GM12878 (cell line): ENCODE data around the gene SPPL2B. TPM values are rescaled to one million over a fixed set of nuclear protein-coding genes. Genes with fewer than 3 reads are reported as not detected.

ENCODE experiments used
- ATAC-seq: fragments of 200-7000 bp; cut with Tn5 transposase; 3 replicates; pipeline ENCODE4 v1.9.1; 2020; ENCODE audit warnings: mild to moderate bottlenecking, moderate library complexity
- BruUV-seq: library from RNA; stranded (reverse); fragments of 400-500 nt; replicated peaks from 2 replicates; lab custom pipeline; 2021; lab: Mats Ljungman, UMichigan
- CTCF ChIA-PET: fragments of 300-600 bp; sonication (Branson Sonifier 250); formaldehyde crosslinking; extraction: SDS; loops from one replicate; lab custom pipeline; 2021; ENCODE audit warnings: inconsistent platforms; lab: Yijun Ruan, JAX
- POLR2A ChIA-PET: fragments of 350-600 bp; formaldehyde crosslinking; extraction: SDS; loops from one replicate; lab custom pipeline; 2021; ENCODE audit warnings: inconsistent platforms; lab: Charles Lee
- RAD21 ChIA-PET: fragments of 300-600 bp; sonication (Branson Sonifier 250); formaldehyde crosslinking; loops from one replicate; lab custom pipeline; 2023; ENCODE audit warnings: antibody characterized with exemption; ENCODE audit not compliant: unreplicated experiment; lab: Charles Lee
- SMC1A ChIA-PET: fragments of 300-600 bp; sonication (Branson Sonifier 250); formaldehyde crosslinking; loops from one replicate; lab custom pipeline; 2023; ENCODE audit not compliant: unreplicated experiment, uncharacterized antibody; lab: Charles Lee
- DNase-seq: peaks from one replicate; pipeline ENCODE4 v3.0.0-alpha.2; 2011; ENCODE audit warnings: low read depth, low spot score
- FAIRE-seq: peaks from 3 replicates; lab custom pipeline; 2011; peaks lifted over from hg19 to GRCh38; lab: Jason Lieb, UNC
- H2AFZ ChIP-seq: 2 replicates; pipeline ENCODE4 v1.6.0; 2011; ENCODE audit warnings: low read depth, low read length, control low read depth; ENCODE audit not compliant: control insufficient read depth
- H3K27ac ChIP-seq: 2 replicates; pipeline ENCODE4 v1.5.1; 2011; ENCODE audit warnings: control low read depth; ENCODE audit not compliant: control insufficient read depth, insufficient read depth
- H3K27me3 ChIP-seq, 2 experiments: replicated peaks in 1 of 2; 2 replicates each; pipeline versions ENCODE4 v1.6.0 to v1.6.1; 2011; ENCODE audit warnings: low read length in 1 of 2; ENCODE audit not compliant: control insufficient read depth in 2 of 2, insufficient read depth in 2 of 2
- H3K36me3 ChIP-seq, 2 experiments: 2 replicates each; pipeline ENCODE4 v1.5.1; 2011; ENCODE audit warnings: low read length in 1 of 2; ENCODE audit not compliant: control insufficient read depth in 2 of 2, insufficient read depth in 2 of 2
- H3K4me1 ChIP-seq: 2 replicates; pipeline ENCODE4 v1.6.1; 2011; ENCODE audit warnings: mild to moderate bottlenecking, low read length, moderate library complexity, mixed read lengths; ENCODE audit not compliant: control insufficient read depth, insufficient read depth
- H3K4me2 ChIP-seq: 2 replicates; pipeline ENCODE4 v1.6.0; 2011; ENCODE audit warnings: control low read depth; ENCODE audit not compliant: control insufficient read depth, insufficient read depth
- H3K4me3 ChIP-seq: fragments of 200-600 bp; sonication (generic); 2 replicates; pipeline ENCODE4 v1.5.1; 2016
- H3K79me2 ChIP-seq: 2 replicates; pipeline ENCODE4 v1.6.0; 2011; ENCODE audit warnings: low read length; ENCODE audit not compliant: control insufficient read depth, insufficient read depth
- H3K9ac ChIP-seq: 2 replicates; pipeline ENCODE4 v1.8.0; 2011; ENCODE audit warnings: low read length, control low read depth, mixed read lengths; ENCODE audit not compliant: control insufficient read depth, insufficient read depth
- H3K9me3 ChIP-seq: replicated peaks from 3 replicates; pipeline ENCODE4 v1.5.1; 2011; ENCODE audit warnings: mild to moderate bottlenecking, low read length; ENCODE audit not compliant: control insufficient read depth, insufficient read depth
- H4K20me1 ChIP-seq: 2 replicates; pipeline ENCODE4 v1.6.0; 2011; ENCODE audit not compliant: control insufficient read depth, insufficient read depth
- ELK1 ChIP-seq: IDR thresholded peaks from 2 replicates; pipeline ENCODE4 v1.6.1; 2012; ENCODE audit warnings: low read depth, low read length, improper control_type of control experiment
- HDAC2 ChIP-seq: fragments of 200-600 bp; sonication (generic); IDR thresholded peaks from 2 replicates; pipeline ENCODE4 v1.6.1; 2017
- KAT2A ChIP-seq: conservative IDR thresholded peaks from 2 replicates; pipeline ENCODE4 v1.6.1; 2011; ENCODE audit warnings: low read depth, low read length; ENCODE audit not compliant: control insufficient read depth
- KDM1A ChIP-seq: fragments of 200-600 bp; sonication (generic); IDR thresholded peaks from 2 replicates; pipeline ENCODE4 v1.6.1; 2016; ENCODE audit warnings: borderline replicate concordance
- LARP7 ChIP-seq: fragments of 450-650 bp; IDR thresholded peaks from 2 replicates; pipeline ENCODE4 v1.6.1; 2017; ENCODE audit warnings: mild to moderate bottlenecking
- MYC ChIP-seq: IDR thresholded peaks from 2 replicates; pipeline ENCODE4 v1.6.1; 2011; ENCODE audit warnings: mild to moderate bottlenecking, low read length, moderate library complexity, inconsistent platforms; ENCODE audit not compliant: insufficient read depth, insufficient replicate concordance, insufficient read length, severe bottlenecking
- NFYB ChIP-seq: IDR thresholded peaks from 2 replicates; pipeline ENCODE4 v1.6.1; 2011; ENCODE audit warnings: low read depth, mild to moderate bottlenecking, low read length, improper control_type of control experiment, moderate library complexity; ENCODE audit not compliant: insufficient read depth
- NKRF ChIP-seq: fragments of 450-650 bp; conservative IDR thresholded peaks from 2 replicates; pipeline ENCODE4 v1.6.1; 2017; ENCODE audit warnings: mild to moderate bottlenecking, moderate library complexity
- NR2C2 ChIP-seq: IDR thresholded peaks from 2 replicates; pipeline ENCODE4 v1.6.1; 2011; ENCODE audit warnings: borderline replicate concordance, low read depth; ENCODE audit not compliant: control insufficient read depth, insufficient read length
- RAD21 ChIP-seq: IDR thresholded peaks from 2 replicates; pipeline ENCODE4 v1.6.1; 2011; ENCODE audit warnings: mild to moderate bottlenecking, low read depth, low read length, moderate library complexity; ENCODE audit not compliant: insufficient read depth
- RFX5 ChIP-seq: IDR thresholded peaks from 2 replicates; pipeline ENCODE4 v1.6.1; 2011; ENCODE audit warnings: low read depth, low read length, improper control_type of control experiment
- STAT3 ChIP-seq: IDR thresholded peaks from 2 replicates; pipeline ENCODE4 v1.6.1; 2011; ENCODE audit warnings: low read depth, low read length, improper control_type of control experiment
- ZNF687 ChIP-seq: fragments of 450-650 bp; IDR thresholded peaks from 2 replicates; pipeline ENCODE4 v1.6.1; 2017; ENCODE audit warnings: mild to moderate bottlenecking, moderate library complexity
- WGBS: methylation state at CpG from one replicate; pipeline ENCODE4 v1.1.6; 2016; ENCODE audit warnings: low lambda C conversion rate; ENCODE audit not compliant: insufficient replicate concordance, insufficient coverage; ENCODE audit errors: missing lambda C conversion rate; 5-methylcytosine and 5-hydroxymethylcytosine counted together
- in situ Hi-C: fragments of 300-500 bp; cut with MboI; formaldehyde crosslinking; loops from 9 replicates; pipeline ENCODE4 v1.14.3; 2018; ENCODE audit warnings: mixed read lengths
- intact Hi-C: fragments of 100-400 bp; cut with micrococcal nuclease; formaldehyde crosslinking; loops from one replicate; pipeline ENCODE4 v1.14.2; 2022; ENCODE audit not compliant: unreplicated experiment
- polyA plus RNA-seq, 11 experiments: library from polyadenylated mRNA; depleted of rRNA in 4 of 11; unstranded in 6 of 11; stranded (reverse) in 5 of 11; fragments of >200 nt; fragmentation: Nextera tagmentation in 4 of 11; fragmentation: Illumina TruSeq in 1 of 11; extraction: Ambion mirVana in 4 of 11; extraction: Trizol in 1 of 11; gene quantifications; 1 replicate in 1 of 11; 2 replicates in 10 of 11; pipeline versions ENCODE4 v1.2.1 to v1.2.3, GENCODE V29; 2011 to 2016; ENCODE audit warnings: inconsistent platforms in 2 of 11, missing spikeins in 2 of 11, low read depth in 1 of 11
- total RNA-seq, 4 experiments: library from RNA; depleted of rRNA in 3 of 4; stranded (reverse); fragments of >200 nt in 3 of 4; fragmentation: Illumina TruSeq in 1 of 4; extraction: Trizol in 1 of 4; gene quantifications; 2 replicates each; pipeline versions ENCODE4 v1.2.1 to v1.2.3, GENCODE V29; 2013 to 2021

The SPPL2B gene
- total and polyA plus RNA-seq, 10 of the 15 experiments (the other 5 are each of a cell fraction or from before 2014, with no cell fraction given) = 0.29 to 56.5 (median 18.3) TPM

- TF ChIP-seq ZNF687 = no peak
Measured at GRCh38 chr19:2294687-2295335, 33.7 kb upstream of the SPPL2B start (continued).

- POLR2A ChIA-PET = no interaction called here
Measured at GRCh38 chr19:2296141-2296540, 32.3 kb upstream of the SPPL2B start.

More at GRCh38 chr19:2296141-2296540, 32.3 kb upstream of the SPPL2B start:
- H3K27me3 ChIP-seq = no peaks in the 10 kb centered on the region; a peak in 1 of 4 replicates
- H3K9me3 ChIP-seq = no peaks in the 10 kb centered on the region
- no peaks in the 10 kb centered on the region for H3K36me3 ChIP-seq
- RAD21 ChIA-PET = no interaction called here
- H4K20me1 ChIP-seq = no peaks in the 10 kb centered on the region; the same call in 1 of the 2 replicates
- no peaks in the 10 kb centered on the region for H3K79me2 ChIP-seq
- SMC1A ChIA-PET = no interaction called here
- no peak overlapping the region for H2AFZ ChIP-seq
- H3K4me1 ChIP-seq = peaks cover under 1% of the 10 kb centered on the region; the same call in 1 of the 2 replicates
- no peak overlapping the region for H3K9ac ChIP-seq
- BruUV-seq = no TSS peak
- FAIRE-seq (no peak), ATAC-seq (no peak)
- intact Hi-C loops = no loop called here
- 85% methylated on average over 16 of the region's 16 CpGs for WGBS
- H3K27ac ChIP-seq = no peak overlapping the region
- no peak overlapping the region for H3K4me2 ChIP-seq
- H3K4me3 ChIP-seq = no peak overlapping the region
- CTCF ChIA-PET = no interaction called here
- no peak for TF ChIP-seq NKRF
- no peak for TF ChIP-seq KDM1A
- TF ChIP-seq LARP7 = no peak
- TF ChIP-seq STAT3 = no peak
- TF ChIP-seq ELK1 = no peak
- no peak for TF ChIP-seq HDAC2
- TF ChIP-seq NFYB = no peak
- no peak for TF ChIP-seq RAD21
- no peak for TF ChIP-seq RFX5
- no peak for TF ChIP-seq KAT2A
- TF ChIP-seq NR2C2 = no peak
- TF ChIP-seq MYC = no peak
- TF ChIP-seq, all 136 proteins: peak for 0
- no peak for DNase-seq
- in situ Hi-C loops = no loop called here
